HepG2 (cell line): ENCODE measurements around the gene IL1B. TPM values are rescaled to one million over a fixed set of nuclear protein-coding genes. Genes with fewer than 3 reads are reported as not detected.

Experiments
- ATAC-seq: fragments of 200-7000 bp; cut with Tn5 transposase; 3 replicates; pipeline ENCODE4 v1.9.1; 2020; ENCODE audit warnings: mild to moderate bottlenecking, moderate library complexity
- BruUV-seq: library from RNA; stranded (reverse); fragments of 400-500 nt; replicated peaks from 2 replicates; lab custom pipeline; 2021; lab: Mats Ljungman, UMichigan
- CTCF ChIA-PET: fragments of 300-600 bp; formaldehyde crosslinking; extraction: SDS; loops from one replicate; lab custom pipeline; 2021; ENCODE audit warnings: low total read pairs, inconsistent platforms, low intra/inter-chr PET ratio; lab: Yijun Ruan, JAX
- POLR2A ChIA-PET: fragments of 350-600 bp; sonication (Branson Sonifier 250); formaldehyde crosslinking; loops from one replicate; lab custom pipeline; 2020; ENCODE audit warnings: antibody characterized with exemption, inconsistent platforms; lab: Yijun Ruan, JAX
- DNase-seq: peaks from one replicate; pipeline ENCODE4 v3.0.0-alpha.2; 2015; ENCODE audit warnings: low spot score
- FAIRE-seq: peaks from 3 replicates; lab custom pipeline; 2011; peaks lifted over from hg19 to GRCh38; lab: Jason Lieb, UNC
- H2AFZ ChIP-seq: one replicate; pipeline ENCODE4 v1.6.1; 2011; ENCODE audit warnings: low read length, inconsistent platforms
- H3K27ac ChIP-seq: fragments of 300-600 bp; 3 replicates; pipeline ENCODE4 v1.8.0; 2011; ENCODE audit warnings: mixed run types, mild to moderate bottlenecking, mixed read lengths, low read length, inconsistent platforms; ENCODE audit not compliant: insufficient read depth; ENCODE audit errors: extremely low read length
- H3K27me3 ChIP-seq, 2 experiments: fragments of 200-600 bp in 1 of 2; 2 replicates in 1 of 2; 3 replicates in 1 of 2; pipeline versions ENCODE4 v1.6.0 to v1.8.0; 2011; ENCODE audit warnings: low read length in 2 of 2, mild to moderate bottlenecking in 2 of 2, moderate library complexity in 2 of 2, inconsistent platforms in 1 of 2; ENCODE audit not compliant: insufficient read depth in 2 of 2, control insufficient read depth in 1 of 2
- H3K36me3 ChIP-seq, 2 experiments: fragments of 200-600 bp in 1 of 2; replicated peaks in 1 of 2; 2 replicates in 1 of 2; 3 replicates in 1 of 2; pipeline versions ENCODE4 v1.5.1 to v1.8.0; 2011; ENCODE audit warnings: low read length in 2 of 2, inconsistent platforms in 1 of 2; ENCODE audit not compliant: insufficient read depth in 2 of 2, control insufficient read depth in 1 of 2
- H3K4me1 ChIP-seq: 2 replicates; pipeline ENCODE4 v1.5.1; 2012; ENCODE audit warnings: low read length, inconsistent platforms; ENCODE audit not compliant: insufficient read depth
- H3K4me2 ChIP-seq: 2 replicates; pipeline ENCODE4 v1.6.0; 2011; ENCODE audit warnings: low read depth, low read length, inconsistent platforms
- H3K4me3 ChIP-seq, 3 experiments: fragments of 200-600 bp in 1 of 3; sonication (generic), shearing (Covaris generic) in 1 of 3; replicated peaks in 1 of 3; 2 replicates each; pipeline ENCODE4 v1.5.1; 2011 to 2016; ENCODE audit warnings: low read length in 3 of 3, inconsistent platforms in 2 of 3, low read depth in 2 of 3, mild to moderate bottlenecking in 2 of 3, control low read depth in 1 of 3, mixed read lengths in 1 of 3; ENCODE audit not compliant: insufficient read depth in 1 of 3
- H3K79me2 ChIP-seq: one replicate; pipeline ENCODE4 v1.6.1; 2011; ENCODE audit warnings: low read length, inconsistent platforms; ENCODE audit not compliant: insufficient read depth
- H3K9ac ChIP-seq: 2 replicates; pipeline ENCODE4 v1.6.0; 2011; ENCODE audit warnings: mild to moderate bottlenecking, low read depth, low read length, inconsistent platforms; ENCODE audit not compliant: insufficient read depth
- H3K9me3 ChIP-seq: 2 replicates; pipeline ENCODE4 v1.5.1; 2012; ENCODE audit warnings: mild to moderate bottlenecking, low read length
- H4K20me1 ChIP-seq: 2 replicates; pipeline ENCODE4 v1.6.0; 2011; ENCODE audit warnings: inconsistent platforms, mild to moderate bottlenecking, low read length, moderate library complexity; ENCODE audit not compliant: insufficient read depth
- CHCHD3 ChIP-seq: sonication (generic); formaldehyde crosslinking; IDR thresholded peaks from 2 replicates; pipeline ENCODE4 v1.8.0; 2022; ENCODE audit warnings: mild to moderate bottlenecking, missing genetic modification reagents, moderate library complexity
- GMEB2 ChIP-seq: IDR thresholded peaks from 2 replicates; pipeline ENCODE4 v1.6.1; 2016; ENCODE audit warnings: missing biosample characterization, missing genetic modification reagents, low read depth
- JUND ChIP-seq: sonication (generic); formaldehyde crosslinking; IDR thresholded peaks from 2 replicates; pipeline ENCODE4 v1.8.0; 2022; ENCODE audit warnings: mild to moderate bottlenecking, missing genetic modification reagents
- KLF6 ChIP-seq: IDR thresholded peaks from 2 replicates; pipeline ENCODE4 v1.8.0; 2016; ENCODE audit warnings: missing biosample characterization, missing genetic modification reagents
- NR2F6 ChIP-seq, 2 experiments: IDR thresholded peaks; 2 replicates each; pipeline ENCODE4 v1.6.1; 2016; ENCODE audit warnings: antibody characterized with exemption in 1 of 2, mild to moderate bottlenecking in 1 of 2
- PBX3 ChIP-seq: sonication (generic); formaldehyde crosslinking; IDR thresholded peaks from 2 replicates; pipeline ENCODE4 v1.8.1; 2023; ENCODE audit warnings: missing genetic modification reagents, inconsistent platforms, borderline replicate concordance
- RAD21 ChIP-seq: fragments of 450-650 bp; formaldehyde crosslinking; IDR thresholded peaks from 2 replicates; pipeline ENCODE4 v1.5.0; 2020; ENCODE audit warnings: mild to moderate bottlenecking
- SNAPC2 ChIP-seq: sonication (generic); formaldehyde crosslinking; IDR thresholded peaks from 2 replicates; pipeline ENCODE4 v1.8.1; 2022; ENCODE audit warnings: mild to moderate bottlenecking, missing genetic modification reagents
- TBL1XR1 ChIP-seq: fragments of 150-350 bp; IDR thresholded peaks from 2 replicates; pipeline ENCODE4 v1.6.1; 2014; ENCODE audit warnings: borderline replicate concordance, low read length; ENCODE audit not compliant: partially characterized antibody
- TMF1 ChIP-seq: sonication (generic); formaldehyde crosslinking; IDR thresholded peaks from 2 replicates; pipeline ENCODE4 v1.8.1; 2022; ENCODE audit warnings: low read depth, missing genetic modification reagents
- TOPORS ChIP-seq: sonication (generic); formaldehyde crosslinking; IDR thresholded peaks from 2 replicates; pipeline ENCODE4 v1.8.0; 2023; ENCODE audit warnings: mild to moderate bottlenecking, missing genetic modification reagents
- ZFY ChIP-seq: sonication (generic); formaldehyde crosslinking; IDR thresholded peaks from 2 replicates; pipeline ENCODE4 v1.4.0; 2020; ENCODE audit warnings: missing genetic modification reagents
- ZNF256 ChIP-seq: sonication (generic); formaldehyde crosslinking; conservative IDR thresholded peaks from 2 replicates; pipeline ENCODE4 v1.4.0; 2020; ENCODE audit warnings: missing genetic modification reagents
- ZNF562 ChIP-seq: sonication (generic); formaldehyde crosslinking; IDR thresholded peaks from 2 replicates; pipeline ENCODE4 v1.8.0; 2022; ENCODE audit warnings: missing genetic modification reagents, borderline replicate concordance
- ZNF616 ChIP-seq: sonication (generic); formaldehyde crosslinking; IDR thresholded peaks from 2 replicates; pipeline ENCODE4 v1.5.0; 2020; ENCODE audit warnings: low read depth, mild to moderate bottlenecking, missing genetic modification reagents
- ZNF724P ChIP-seq: sonication (generic); formaldehyde crosslinking; IDR thresholded peaks from 2 replicates; pipeline ENCODE4 v1.8.0; 2022; ENCODE audit warnings: missing genetic modification reagents, borderline replicate concordance
- WGBS: methylation state at CpG from one replicate; pipeline ENCODE4 v1.1.6; 2017; ENCODE audit warnings: low lambda C conversion rate; 5-methylcytosine and 5-hydroxymethylcytosine counted together
- in situ Hi-C: cut with HindIII; loops from 2 replicates; pipeline ENCODE4 v1.10.0; 2017; ENCODE audit warnings: low pct_unique_long_range_greater_than_20kb; ENCODE audit not compliant: extremely low pct_ligation_motif_present
- intact Hi-C: fragments of 100-400 bp; cut with micrococcal nuclease; formaldehyde crosslinking; loops from one replicate; pipeline ENCODE4 v1.10.0; 2022; ENCODE audit not compliant: unreplicated experiment
- polyA plus RNA-seq, 8 experiments: library from polyadenylated mRNA; depleted of rRNA in 3 of 8; stranded (reverse) in 7 of 8; unstranded in 1 of 8; fragments of >200 nt; fragmentation: Illumina TruSeq in 4 of 8; extraction: Trizol in 4 of 8; gene quantifications; 2 replicates each; pipeline versions ENCODE4 v1.2.1 to v1.2.3, GENCODE V29; 2011 to 2016; ENCODE audit warnings: low read depth in 4 of 8, missing spikeins in 1 of 8, mixed read lengths in 1 of 8; ENCODE audit not compliant: insufficient read depth in 1 of 8
- total RNA-seq, 5 experiments: library from RNA; depleted of rRNA; stranded (reverse); fragments of >200 nt; fragmentation: Illumina TruSeq; extraction: Trizol; gene quantifications; 2 replicates each; pipeline ENCODE4 v1.2.3, GENCODE V29; 2016; ENCODE audit warnings: low read depth in 1 of 5

Gene IL1B
- total and polyA plus RNA-seq, 2 of the 13 experiments (the other 11 are each of a cell fraction or from before 2014, with no cell fraction given): 0.18 TPM; not detected in 1

- ATAC-seq (no peak), DNase-seq (no peak), FAIRE-seq (no peak)
- no TSS peak for BruUV-seq
- TF ChIP-seq ZNF562: no peak
- no peak for TF ChIP-seq CHCHD3 (CRISPR knock-in tag)
- peak; percentile 93; the same call in 1 of the 2 replicates for TF ChIP-seq ZNF724P (CRISPR knock-in tag)
- no peaks in the 10 kb centered on the region for H3K4me1 ChIP-seq
- no peaks in the 10 kb centered on the region for H3K36me3 ChIP-seq
- intact Hi-C loops (no loop called here), in situ Hi-C loops (no loop called here)
- no peaks in the 10 kb centered on the region for H3K79me2 ChIP-seq
- peaks cover 18% of the 10 kb centered on the region for H3K9me3 ChIP-seq
- H3K4me2 ChIP-seq: no peak overlapping the region
- CTCF ChIA-PET: no interaction called here
- peaks cover 0 to 9% of the 10 kb centered on the region in 2 experiments; a peak in 2 of 5 replicates for H3K27me3 ChIP-seq
- no peak overlapping the region for H2AFZ ChIP-seq
- POLR2A ChIA-PET: no interaction called here
- no peak overlapping the region for H3K27ac ChIP-seq
- H3K4me3 ChIP-seq: no peak overlapping the region
- 42% methylated on average over 8 of the region's 8 CpGs for WGBS
- H3K9ac ChIP-seq: no peak overlapping the region
- no peaks in the 10 kb centered on the region for H4K20me1 ChIP-seq
Measured at GRCh38 chr2:112866128-112866835, 29.7 kb upstream of the IL1B start.

GRCh38 chr2:112864072-112864471 lies 27.5 kb upstream of the IL1B start:
- WGBS: 0% methylated on average over 1 of the region's 1 CpG
- CTCF ChIA-PET: no interaction called here

More at GRCh38 chr2:112864072-112864471, 27.5 kb upstream of the IL1B start:
- Histone ChIP-seq H2AFZ (no peak overlapping the region), H3K79me2 (no peaks in the 10 kb centered on the region)
- no TSS peak for BruUV-seq
- TF ChIP-seq ZFY: no peak
- no peak for TF ChIP-seq RAD21 (CRISPR knock-in tag)
- no peak for TF ChIP-seq SNAPC2 (CRISPR knock-in tag)
- TF ChIP-seq GMEB2 (CRISPR knock-in tag): no peak
- no peak for TF ChIP-seq NR2F6 (IDR thresholded peaks at IDR 0.05)
- TF ChIP-seq NR2F6 (CRISPR knock-in tag; IDR thresholded peaks at IDR 0.05): no peak
- TF ChIP-seq TBL1XR1: no peak
- no peak for TF ChIP-seq PBX3
- TF ChIP-seq JUND (CRISPR knock-in tag): no peak
- no peak for TF ChIP-seq ZNF616
- TF ChIP-seq TOPORS (CRISPR knock-in tag): no peak
- TF ChIP-seq KLF6: no peak
- TF ChIP-seq ZNF256 (CRISPR knock-in tag): no peak
- no peak for TF ChIP-seq TMF1
- TF ChIP-seq, all 625 proteins: peak for 0
- Histone ChIP-seq H3K4me1 (no peaks in the 10 kb centered on the region), H3K36me3 (no peaks in the 10 kb centered on the region), H3K9ac (no peak overlapping the region), H3K4me2 (no peak overlapping the region), H3K4me3 (no peak overlapping the region), H4K20me1 (no peaks in the 10 kb centered on the region), H3K27me3 (no peaks in the 10 kb centered on the region), H3K27ac (no peak overlapping the region), H3K9me3 (peaks cover 39% of the 10 kb centered on the region)
- intact Hi-C loops (no loop called here), in situ Hi-C loops (no loop called here)
- DNase-seq (no peak), FAIRE-seq (no peak), ATAC-seq (no peak)
- POLR2A ChIA-PET: interaction anchor here (1.7 kb wide), 1 partner anchor 54 kb away, joined by 3 read pairs; no protein-coding TSS in a partner anchor
